GM21367 (cell line): ENCODE results near the gene OST4.

Experiments used
- ATAC-seq: cut with Tn5 transposase; IDR thresholded peaks from one replicate; pipeline ENCODE4 v1.9.1; 2021; ENCODE audit not compliant: unreplicated experiment

OST4 gene

DNA sequence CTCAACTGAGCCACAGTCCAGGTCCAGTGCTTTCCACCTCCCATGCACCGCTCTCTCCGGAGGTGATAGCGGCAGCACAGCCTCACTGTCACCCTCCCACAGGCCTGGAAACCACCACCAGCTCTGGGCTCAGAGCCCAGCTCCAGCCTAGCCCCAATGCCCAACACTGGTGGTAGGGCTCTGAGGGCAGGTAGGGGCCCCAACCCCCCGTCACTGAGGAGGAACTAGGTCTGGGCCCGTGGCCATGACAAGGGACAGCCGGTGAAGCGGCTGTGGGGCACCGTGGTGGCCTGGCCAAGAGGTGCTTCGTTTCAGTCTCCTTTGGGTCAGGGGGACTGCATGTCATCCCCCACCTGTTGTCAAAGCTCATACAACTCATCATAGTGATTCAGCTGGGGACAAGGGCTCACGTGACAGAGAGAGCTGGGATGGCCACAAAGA, 44.2 kb downstream of the OST4 start:
- ATAC-seq = no peak

DNA sequence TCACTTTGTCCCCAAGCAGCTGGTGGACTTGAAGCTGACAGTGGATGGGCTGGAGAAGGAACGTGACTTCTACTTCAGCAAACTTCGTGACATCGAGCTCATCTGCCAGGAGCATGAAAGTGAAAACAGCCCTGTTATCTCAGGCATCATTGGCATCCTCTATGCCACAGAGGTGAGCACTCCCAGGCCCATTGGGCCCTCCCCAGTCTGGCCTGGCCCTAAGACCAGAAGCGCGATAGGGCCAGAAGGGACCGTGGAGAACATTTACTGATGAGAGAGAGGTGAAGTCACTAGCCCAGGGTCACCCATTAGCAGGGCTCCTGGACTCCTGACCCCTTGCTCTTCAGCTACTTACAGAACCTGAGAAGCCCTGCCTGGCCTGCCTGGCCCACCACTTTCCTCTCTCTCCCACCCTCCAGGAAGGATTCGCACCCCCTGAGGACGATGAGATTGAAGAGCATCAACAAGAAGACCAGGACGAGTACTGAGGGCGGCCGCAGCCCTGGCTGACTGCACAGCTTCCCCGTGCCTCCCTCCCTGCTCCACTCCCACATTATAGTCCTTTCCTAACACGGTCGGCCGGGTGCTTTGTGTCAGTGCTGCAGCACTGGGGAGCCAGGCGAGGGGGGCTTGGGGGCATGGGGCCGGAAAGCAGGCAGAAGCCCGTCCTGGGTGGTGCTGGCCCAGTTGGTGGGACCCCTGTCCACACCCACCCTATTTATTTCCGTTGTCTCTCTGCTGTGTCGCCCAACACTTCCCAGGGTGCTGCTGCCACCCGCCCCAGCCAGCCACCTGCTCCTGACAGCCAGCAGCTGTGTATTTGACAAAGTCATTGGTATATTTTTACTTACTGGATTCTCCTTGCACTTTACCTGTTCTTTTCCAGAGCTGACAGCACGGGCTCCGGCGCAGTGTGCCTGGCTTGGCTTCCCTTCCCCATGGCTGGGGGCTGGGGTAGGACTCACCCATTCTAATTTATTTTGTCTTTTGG, 45.3 kb downstream of the OST4 start:
- no peak for ATAC-seq

- no peak for ATAC-seq
Observed at GRCh38 chr2:27025281-27025800, 46.1 kb downstream of the OST4 start.

DNA sequence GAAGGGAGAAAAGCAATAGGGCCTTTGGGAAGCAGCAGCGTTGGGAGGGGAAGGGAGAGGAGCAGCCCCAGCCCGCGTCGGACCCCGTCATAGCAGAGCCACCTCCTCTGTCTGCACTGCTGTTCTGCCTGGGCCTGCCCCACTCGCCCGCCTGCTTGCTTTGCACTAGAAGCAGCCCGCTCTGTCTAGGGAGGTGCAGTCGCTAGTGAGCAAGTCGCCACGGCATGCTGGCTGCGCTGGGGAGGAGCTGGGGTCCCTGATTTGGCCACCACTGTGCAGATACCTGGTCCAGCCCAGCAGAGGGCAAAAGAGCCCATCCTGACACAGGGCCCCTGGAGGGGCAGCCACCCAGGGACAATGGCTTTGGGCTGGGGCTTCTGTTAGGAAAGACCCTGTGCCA, 46.6 kb downstream of the OST4 start:
- no peak for ATAC-seq

GRCh38 chr2:27024188-27024587, 47.3 kb downstream of the OST4 start:
- no peak for ATAC-seq

GRCh38 chr2:27023740-27024139, 47.7 kb downstream of the OST4 start:
- no peak for ATAC-seq

- no peak for ATAC-seq
Observed at GRCh38 chr2:27021253-27022049, 50.0 kb downstream of the OST4 start.
